DMS114 treated with DMSO at 0.1 percent for 48 hours (cell line): ENCODE measurements around the gene ERC1.
"Not testable (repeated sequence)": the region's sequence is repeated elsewhere in the genome, so short reads cannot be mapped to it uniquely, and the experiment has no call there.

Experiments
- DNase-seq: peaks from one replicate; lab custom pipeline; 2025; ENCODE audit not compliant: unreplicated experiment; lab: John Stamatoyannopoulos, UW

Gene ERC1

GRCh38 chr12:1313906-1314305 is 322.9 kb downstream of the ERC1 start:
- DNase-seq, result no peak

DNA sequence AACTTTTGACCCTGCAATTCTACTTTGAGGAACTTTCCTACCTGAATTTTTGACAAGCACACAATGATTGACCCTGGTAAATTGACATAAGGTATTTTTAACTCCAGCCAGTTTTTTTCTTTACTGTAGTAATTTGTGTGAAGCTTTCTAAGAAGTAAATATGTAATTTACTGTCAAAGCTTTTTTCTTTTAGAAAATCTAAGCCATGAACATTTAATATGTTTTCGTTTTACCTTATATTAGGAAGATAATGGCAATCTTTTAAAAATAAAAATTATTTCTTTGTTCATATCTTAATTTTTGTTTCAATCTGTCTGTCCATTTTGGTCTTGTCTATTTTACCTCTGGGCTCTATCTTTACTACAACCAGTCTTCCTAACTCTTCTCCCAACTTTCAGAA is 323.5 kb downstream of the ERC1 start:
- no peak for DNase-seq

DNA sequence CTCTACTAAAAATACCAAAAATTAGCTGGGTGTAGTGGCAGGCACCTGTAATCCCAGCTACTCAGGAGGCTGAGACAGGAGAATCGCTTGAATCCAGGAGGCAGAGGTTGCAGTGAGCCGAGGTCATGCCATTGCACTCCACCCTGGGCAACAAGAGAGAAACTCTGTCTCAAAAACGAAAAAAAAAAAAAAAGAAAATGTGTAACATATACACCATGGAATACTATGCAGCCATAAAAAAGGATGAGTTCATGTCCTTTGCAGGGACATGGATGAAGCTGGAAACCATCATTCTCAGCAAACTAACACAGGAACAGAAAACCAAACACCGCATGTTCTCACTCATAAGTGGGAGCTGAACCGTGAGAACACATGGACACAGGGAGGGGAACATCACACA is 326.0 kb downstream of the ERC1 start:
- not testable (repeated sequence) for DNase-seq

GRCh38 chr12:1318327-1319031 is 327.5 kb downstream of the ERC1 start:
- no peak for DNase-seq

GRCh38 chr12:1319212-1319611 is 328.2 kb downstream of the ERC1 start:
- no peak for DNase-seq

GRCh38 chr12:1320021-1320420 is 329.0 kb downstream of the ERC1 start:
- no peak for DNase-seq

- no peak for DNase-seq
These were observed 331.8 kb downstream of the ERC1 start for GRCh38 chr12:1322821-1323220.

GRCh38 chr12:1324099-1324498 is 333.1 kb downstream of the ERC1 start:
- no peak for DNase-seq

GRCh38 chr12:1324910-1325309 is 333.9 kb downstream of the ERC1 start:
- DNase-seq, result no peak

DNA sequence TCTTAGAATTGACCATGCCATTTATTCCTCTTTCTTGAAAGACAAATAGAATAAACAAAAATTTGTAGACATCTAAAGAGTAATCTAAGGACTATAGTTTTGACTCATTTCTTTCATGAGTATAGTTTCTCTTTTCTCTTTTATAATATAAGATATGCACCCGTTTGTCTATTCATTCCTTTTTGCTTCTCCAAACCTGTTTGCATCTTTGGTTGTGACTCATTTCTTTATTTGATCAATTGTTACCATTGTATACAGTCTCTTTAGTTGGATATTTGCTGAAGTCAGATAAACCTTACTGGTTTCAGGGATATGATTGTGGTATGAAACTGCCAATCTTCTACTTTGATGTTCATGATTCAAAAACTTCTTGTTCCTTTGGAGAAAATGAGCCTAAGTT is 334.6 kb downstream of the ERC1 start:
- DNase-seq, result no peak

GRCh38 chr12:1326258-1326657 is 335.2 kb downstream of the ERC1 start:
- DNase-seq, result no peak

DNA sequence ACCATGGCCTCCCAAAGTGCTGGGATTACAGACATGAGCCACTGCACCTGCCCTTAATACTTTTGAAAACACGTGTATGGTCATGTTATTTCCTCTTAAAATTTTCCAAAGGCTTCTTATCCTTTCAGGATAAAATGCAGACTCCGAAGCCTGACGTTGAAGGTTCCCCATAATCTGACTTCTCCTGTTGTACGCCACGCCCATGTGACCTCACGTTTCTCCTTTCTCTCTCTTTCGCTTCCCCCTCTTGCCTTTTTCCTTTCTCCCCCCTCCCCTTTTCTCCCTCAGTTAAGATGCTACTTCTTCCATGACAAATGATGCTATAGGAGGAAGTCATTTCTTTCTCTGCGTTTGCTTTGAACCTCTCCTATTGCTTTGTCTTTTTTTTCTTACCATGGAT is 337.4 kb downstream of the ERC1 start:
- no peak for DNase-seq

GRCh38 chr12:1329784-1330476 is 338.9 kb downstream of the ERC1 start:
- no peak for DNase-seq

GRCh38 chr12:1330477-1330827 is 339.4 kb downstream of the ERC1 start:
- DNase-seq, result no peak

GRCh38 chr12:1332327-1332726 is 341.3 kb downstream of the ERC1 start:
- no peak for DNase-seq

- no peak for DNase-seq
These were observed 347.6 kb downstream of the ERC1 start for GRCh38 chr12:1338483-1339177.

DNA sequence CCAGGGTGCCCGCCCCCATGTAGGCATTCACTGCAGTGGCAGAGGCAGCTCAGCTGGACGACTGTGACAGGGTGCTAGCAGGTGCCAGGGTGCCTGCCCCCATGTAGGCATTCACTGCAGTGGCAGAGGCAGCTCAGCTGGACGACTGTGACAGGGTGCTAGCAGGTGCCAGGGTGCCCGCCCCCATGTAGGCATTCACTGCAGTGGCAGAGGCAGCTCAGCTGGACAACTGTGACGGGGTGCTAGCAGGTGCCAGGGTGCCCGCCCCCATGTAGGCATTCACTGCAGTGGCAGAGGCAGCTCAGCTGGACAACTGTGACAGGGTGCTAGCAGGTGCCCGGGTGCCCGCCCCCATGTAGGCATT is 348.1 kb downstream of the ERC1 start:
- DNase-seq, result not testable (repeated sequence)

GRCh38 chr12:1339618-1340319 is 348.7 kb downstream of the ERC1 start:
- DNase-seq, result no peak

DNA sequence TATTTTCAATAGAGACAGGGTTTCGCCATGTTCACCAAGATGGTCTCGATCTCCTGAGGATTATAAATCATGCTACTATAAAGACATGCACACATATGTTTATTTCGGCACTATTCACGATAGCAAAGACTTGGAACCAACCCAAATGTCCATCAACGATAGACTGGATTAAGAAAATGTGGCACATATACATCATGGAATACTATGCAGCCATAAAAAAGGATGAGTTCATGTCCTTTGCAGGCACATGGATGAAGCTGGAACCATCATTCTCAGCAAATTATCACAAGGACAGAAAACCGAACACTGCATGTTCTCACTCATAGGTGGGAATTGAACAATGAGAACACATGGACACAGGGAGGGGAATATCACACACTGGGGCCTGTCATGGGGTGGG is 350.2 kb downstream of the ERC1 start:
- DNase-seq, result not testable (repeated sequence)

- DNase-seq, result no peak
These were observed 352.4 kb downstream of the ERC1 start for GRCh38 chr12:1343422-1343821.

GRCh38 chr12:1344245-1344644 is 353.2 kb downstream of the ERC1 start:
- no peak for DNase-seq

DNA sequence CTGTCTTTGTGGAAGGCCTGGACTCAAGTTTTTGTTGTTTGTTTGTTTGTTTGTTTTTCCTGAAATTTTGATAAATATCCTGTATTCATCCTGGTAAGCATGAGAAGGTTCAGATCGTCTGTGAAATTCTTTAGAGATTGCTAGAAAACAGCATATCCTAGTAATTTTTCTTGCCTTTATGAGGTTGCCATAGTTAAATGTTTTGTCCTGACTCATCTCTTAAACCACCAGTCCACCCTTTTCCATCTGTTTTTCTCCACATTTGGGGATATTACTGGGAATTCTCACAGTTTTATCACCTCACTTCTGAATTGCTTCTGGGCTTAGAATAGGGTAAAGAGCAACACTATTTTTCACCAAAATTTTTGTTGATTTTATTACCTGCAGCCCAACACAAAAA is 355.1 kb downstream of the ERC1 start:
- no peak for DNase-seq
